Lung microvascular endothelial cell (primary cell): Measurements from ENCODE around the gene SDCCAG8. TPM values are rescaled to one million over a fixed set of nuclear protein-coding genes. Genes with fewer than 3 reads are reported as not detected.

Source experiments
- DNase-seq, 2 donors: peaks; one replicate each; pipeline versions ENCODE4 v3.0.0 to v3.0.0-alpha.2; 2010; ENCODE audit warnings: low read depth in 2 of 2
- total RNA-seq: library from RNA; depleted of rRNA; stranded (reverse); fragments of >200 nt; gene quantifications from 2 replicates; pipeline ENCODE4 v1.2.1, GENCODE V29; 2014

SDCCAG8 gene
- total RNA-seq, 1 donor from 2014 or later, result 34.3 TPM

DNA sequence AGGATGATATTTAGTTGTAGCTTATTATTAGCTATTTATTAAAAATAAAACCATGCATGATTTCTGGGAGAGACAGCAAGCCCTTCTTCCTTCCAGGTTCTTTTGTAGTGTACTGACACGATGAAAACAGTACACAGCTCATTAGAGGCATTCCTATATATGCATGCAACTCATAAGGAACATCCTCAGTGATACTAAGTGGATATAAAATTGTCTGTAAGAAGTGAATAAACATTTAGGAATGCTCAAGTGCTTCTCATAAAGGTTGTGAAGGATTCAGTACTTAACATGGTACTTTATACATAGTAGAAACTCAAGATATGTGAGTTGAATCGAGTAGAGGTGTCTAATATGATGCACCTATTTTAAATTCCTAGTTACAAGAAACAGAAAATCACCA lies 287.7 kb downstream of the SDCCAG8 start:
- no peak for DNase-seq

GRCh38 chr1:243546457-243546856 lies 290.6 kb downstream of the SDCCAG8 start:
- DNase-seq, result no peak

DNA sequence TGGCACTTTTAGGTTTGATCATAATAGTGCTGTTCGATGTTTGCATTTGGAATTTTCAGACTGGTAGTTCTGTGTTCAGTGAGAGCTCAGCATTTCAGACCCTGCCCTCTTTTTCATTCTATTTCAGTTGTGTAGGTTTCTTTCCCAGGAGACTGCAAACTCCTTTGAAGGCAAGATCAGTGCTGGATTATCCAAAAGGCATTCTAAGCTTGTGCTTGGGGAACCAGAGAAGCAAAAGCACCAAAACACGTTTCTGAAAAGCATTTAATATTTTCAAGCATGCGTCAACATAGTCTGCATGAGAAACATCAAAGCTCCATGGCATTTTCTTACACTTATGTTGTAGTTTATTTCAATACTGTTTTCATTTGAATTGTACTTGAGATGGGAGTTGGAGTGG lies 292.1 kb downstream of the SDCCAG8 start:
- no peak for DNase-seq

- DNase-seq, result no peak
Measured at GRCh38 chr1:243548516-243548915, 292.7 kb downstream of the SDCCAG8 start.

- DNase-seq, result peak in 1 of 2 donors; percentile 41
Measured at GRCh38 chr1:243549108-243549507, 293.3 kb downstream of the SDCCAG8 start.

Other genes with a start within 250 kb of the SDCCAG8 start
- 69.7 and 72.8 TPM in 2 replicates for gene CEP170, start 760 bp upstream of the SDCCAG8 start, total RNA-seq